A673 (cell line): ENCODE results near the gene HSPA6.

Source experiments
- EZH2 ChIP-seq: fragments of 200-600 bp; sonication (generic); IDR thresholded peaks from 2 replicates; pipeline ENCODE4 v1.6.1; 2017; ENCODE audit warnings: borderline replicate concordance, low read depth, mild to moderate bottlenecking, mixed read lengths, antibody characterized with exemption, low read length; ENCODE audit not compliant: poor library complexity, severe bottlenecking
- TF ChIP-seq, protein P1 (sequence below): fragments of 300-800, 200-600 bp; sonication (generic); conservative IDR thresholded peaks from 2 replicates; pipeline ENCODE4 v1.5.1; 2017; ENCODE audit warnings: low read depth, mild to moderate bottlenecking, antibody characterized with exemption, low read length, moderate library complexity, mixed read lengths

- TF ChIP-seq, protein P1, sequence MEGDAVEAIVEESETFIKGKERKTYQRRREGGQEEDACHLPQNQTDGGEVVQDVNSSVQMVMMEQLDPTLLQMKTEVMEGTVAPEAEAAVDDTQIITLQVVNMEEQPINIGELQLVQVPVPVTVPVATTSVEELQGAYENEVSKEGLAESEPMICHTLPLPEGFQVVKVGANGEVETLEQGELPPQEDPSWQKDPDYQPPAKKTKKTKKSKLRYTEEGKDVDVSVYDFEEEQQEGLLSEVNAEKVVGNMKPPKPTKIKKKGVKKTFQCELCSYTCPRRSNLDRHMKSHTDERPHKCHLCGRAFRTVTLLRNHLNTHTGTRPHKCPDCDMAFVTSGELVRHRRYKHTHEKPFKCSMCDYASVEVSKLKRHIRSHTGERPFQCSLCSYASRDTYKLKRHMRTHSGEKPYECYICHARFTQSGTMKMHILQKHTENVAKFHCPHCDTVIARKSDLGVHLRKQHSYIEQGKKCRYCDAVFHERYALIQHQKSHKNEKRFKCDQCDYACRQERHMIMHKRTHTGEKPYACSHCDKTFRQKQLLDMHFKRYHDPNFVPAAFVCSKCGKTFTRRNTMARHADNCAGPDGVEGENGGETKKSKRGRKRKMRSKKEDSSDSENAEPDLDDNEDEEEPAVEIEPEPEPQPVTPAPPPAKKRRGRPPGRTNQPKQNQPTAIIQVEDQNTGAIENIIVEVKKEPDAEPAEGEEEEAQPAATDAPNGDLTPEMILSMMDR: no peak
- TF ChIP-seq EZH2: no peak
Observed at GRCh38 chr1:161492827-161493226, 31.5 kb upstream of the HSPA6 start.
